Fibroblast of lung (primary cell): Measurements from ENCODE around the gene NLGN2.

Experiments used
- CTCF ChIP-seq, 2 donors: IDR thresholded peaks in 1 of 2; conservative IDR thresholded peaks in 1 of 2; 1 replicate in 1 of 2; 2 replicates in 1 of 2; pipeline ENCODE4 v1.5.1; 2011 to 2012; ENCODE audit warnings: low read length in 2 of 2, control low read depth in 1 of 2, inconsistent platforms in 1 of 2, low read depth in 1 of 2, mild to moderate bottlenecking in 1 of 2
- EZH2 ChIP-seq: IDR thresholded peaks from 2 replicates; pipeline ENCODE4 v1.5.1; 2012; ENCODE audit warnings: low read length, control low read depth, mild to moderate bottlenecking; ENCODE audit errors: missing control alignments

- no peak for TF ChIP-seq CTCF (conservative IDR thresholded peaks at IDR 0.05 in 1 of 2, IDR thresholded peaks at IDR 0.05 in 1 of 2; ENCODE audit: low read depth in 1 of 2, low read length in 2 of 2)
- TF ChIP-seq EZH2, result no peak
These were observed 17.4 kb upstream of the NLGN2 start for GRCh38 chr17:7389924-7390910.
